ENCODE measurements around the gene LRCH1. TPM values are rescaled to one million over a fixed set of nuclear protein-coding genes. Genes with fewer than 3 reads are reported as not detected.

The LRCH1 gene
- total RNA-seq, 1 donor from 2014 or later, result 3.4 TPM

GRCh38 chr13:46643165-46643777, 90.3 kb downstream of the LRCH1 start:
- peak; percentile 70 for FAIRE-seq
- TF ChIP-seq CTCF (IDR thresholded peaks at IDR 0.05; ENCODE audit: insufficient read depth, low read length, severe bottlenecking), result no peak
- H3K36me3 ChIP-seq (ENCODE audit: control insufficient read depth, insufficient read depth, low read length), result no peaks in the 10 kb centered on the region
- no peak overlapping the region for H3K4me3 ChIP-seq (ENCODE audit: low read depth, low read length)
- no peaks in the 10 kb centered on the region for H3K27me3 ChIP-seq (ENCODE audit: control insufficient read depth, insufficient read depth, low read length)
- no peak for DNase-seq (ENCODE audit: low read depth)

GRCh38 chr13:46644816-46645215, 91.8 kb downstream of the LRCH1 start:
- no peak for TF ChIP-seq CTCF (IDR thresholded peaks at IDR 0.05; ENCODE audit: insufficient read depth, low read length, severe bottlenecking)
- no peak overlapping the region for H3K4me3 ChIP-seq (ENCODE audit: low read depth, low read length)
- DNase-seq (ENCODE audit: low read depth), result no peak
- H3K27me3 ChIP-seq (ENCODE audit: control insufficient read depth, insufficient read depth, low read length), result no peaks in the 10 kb centered on the region
- no peak for FAIRE-seq
- H3K36me3 ChIP-seq (ENCODE audit: control insufficient read depth, insufficient read depth, low read length), result no peaks in the 10 kb centered on the region

GRCh38 chr13:46647512-46648065, 94.6 kb downstream of the LRCH1 start:
- no peak for TF ChIP-seq CTCF (IDR thresholded peaks at IDR 0.05; ENCODE audit: insufficient read depth, low read length, severe bottlenecking)
- DNase-seq (ENCODE audit: low read depth) (no peak), FAIRE-seq (no peak)
- H3K4me3 ChIP-seq (ENCODE audit: low read depth, low read length), result no peak overlapping the region
- H3K27me3 ChIP-seq (ENCODE audit: control insufficient read depth, insufficient read depth, low read length), result no peaks in the 10 kb centered on the region
- H3K36me3 ChIP-seq (ENCODE audit: control insufficient read depth, insufficient read depth, low read length), result no peaks in the 10 kb centered on the region

GRCh38 chr13:46648166-46648607, 95.2 kb downstream of the LRCH1 start:
- H3K4me3 ChIP-seq (ENCODE audit: low read depth, low read length), result no peak overlapping the region
- no peak for TF ChIP-seq CTCF (IDR thresholded peaks at IDR 0.05; ENCODE audit: insufficient read depth, low read length, severe bottlenecking)
- H3K36me3 ChIP-seq (ENCODE audit: control insufficient read depth, insufficient read depth, low read length), result no peaks in the 10 kb centered on the region
- DNase-seq (ENCODE audit: low read depth), result peak; percentile 20
- no peak for FAIRE-seq
- H3K27me3 ChIP-seq (ENCODE audit: control insufficient read depth, insufficient read depth, low read length), result no peaks in the 10 kb centered on the region

GRCh38 chr13:46649816-46650215, 96.8 kb downstream of the LRCH1 start:
- H3K27me3 ChIP-seq (ENCODE audit: control insufficient read depth, insufficient read depth, low read length), result no peaks in the 10 kb centered on the region
- FAIRE-seq, result no peak
- DNase-seq (ENCODE audit: low read depth), result no peak

More at GRCh38 chr13:46649816-46650215, 96.8 kb downstream of the LRCH1 start:
- TF ChIP-seq CTCF (IDR thresholded peaks at IDR 0.05; ENCODE audit: insufficient read depth, low read length, severe bottlenecking), result no peak
- no peaks in the 10 kb centered on the region for H3K36me3 ChIP-seq (ENCODE audit: control insufficient read depth, insufficient read depth, low read length)
- no peak overlapping the region for H3K4me3 ChIP-seq (ENCODE audit: low read depth, low read length)

Data from bronchial epithelial cell (primary cell).